Astrocyte of the hippocampus (primary cell): ENCODE data around the gene NUP54.

Experiments
- DNase-seq: peaks from one replicate; pipeline ENCODE4 v3.0.0; 2011; ENCODE audit warnings: low read depth, low spot score

Gene NUP54

GRCh38 chr4:76148142-76148865, at the start of gene NUP54:
Gene NUP54 (minus strand): TSS chr4:76148397. CDS start chr4:76148374, 23 bp downstream.
- DNase-seq: peak; percentile 98

- DNase-seq: no peak
Observed at GRCh38 chr4:76197031-76197743, 49.0 kb upstream of the NUP54 start.

- DNase-seq: no peak
Observed at GRCh38 chr4:76196376-76196775, 48.2 kb upstream of the NUP54 start.

- peak; percentile 53 for DNase-seq
Observed at GRCh38 chr4:76195326-76195725, 47.1 kb upstream of the NUP54 start.

GRCh38 chr4:76194325-76194724, 46.1 kb upstream of the NUP54 start:
- DNase-seq: peak; percentile 56

- no peak for DNase-seq
Observed at GRCh38 chr4:76192236-76192635, 44.0 kb upstream of the NUP54 start.

- peak; percentile 33 for DNase-seq
Observed at GRCh38 chr4:76188557-76188956, 40.4 kb upstream of the NUP54 start.

- DNase-seq: no peak
Observed at GRCh38 chr4:76188149-76188548, 40.0 kb upstream of the NUP54 start.

GRCh38 chr4:76187152-76187551, 39.0 kb upstream of the NUP54 start:
- no peak for DNase-seq

- DNase-seq: no peak
Observed at GRCh38 chr4:76182463-76182862, 34.3 kb upstream of the NUP54 start.

GRCh38 chr4:76179398-76180318, 31.5 kb upstream of the NUP54 start:
- DNase-seq: peak; percentile 91

- no peak for DNase-seq
Observed at GRCh38 chr4:76178296-76178695, 30.1 kb upstream of the NUP54 start.

- DNase-seq: no peak
Observed at GRCh38 chr4:76177709-76178108, 29.5 kb upstream of the NUP54 start.

- DNase-seq: no peak
Observed at GRCh38 chr4:76175336-76175735, 27.1 kb upstream of the NUP54 start.

- no peak for DNase-seq
Observed at GRCh38 chr4:76174216-76174615, 26.0 kb upstream of the NUP54 start.

GRCh38 chr4:76168688-76169087, 20.5 kb upstream of the NUP54 start:
- DNase-seq: no peak

GRCh38 chr4:76166480-76166879, 18.3 kb upstream of the NUP54 start:
- no peak for DNase-seq

- DNase-seq: no peak
Observed at GRCh38 chr4:76160355-76160754, 12.2 kb upstream of the NUP54 start.

- peak; percentile 30 for DNase-seq
Observed at GRCh38 chr4:76156635-76157034, 8.4 kb upstream of the NUP54 start.

- no peak for DNase-seq
Observed at GRCh38 chr4:76155979-76156378, 7.8 kb upstream of the NUP54 start.

GRCh38 chr4:76153356-76153755, 5.2 kb upstream of the NUP54 start:
- DNase-seq: no peak
